HepG2 (cell line): ENCODE data around the gene FGD3. TPM values are rescaled to one million over a fixed set of nuclear protein-coding genes. Genes with fewer than 3 reads are reported as not detected.

Experiments used
- CEBPG ChIP-seq: IDR thresholded peaks from 2 replicates; pipeline ENCODE4 v1.6.1; 2016
- NFRKB ChIP-seq: fragments of 450-650 bp; IDR thresholded peaks from 2 replicates; pipeline ENCODE4 v1.6.1; 2017
- NR2F2 ChIP-seq: IDR thresholded peaks from 2 replicates; pipeline ENCODE4 v1.6.1; 2012; ENCODE audit warnings: low read depth, inconsistent platforms, borderline replicate concordance
- REPIN1 ChIP-seq: sonication (generic); formaldehyde crosslinking; IDR thresholded peaks from 2 replicates; pipeline ENCODE4 v1.8.0; 2022; ENCODE audit warnings: missing genetic modification reagents, low read depth, mild to moderate bottlenecking, borderline replicate concordance
- SIX4 ChIP-seq: sonication (generic); formaldehyde crosslinking; IDR thresholded peaks from 2 replicates; pipeline ENCODE4 v1.4.0; 2020; ENCODE audit warnings: missing genetic modification reagents
- SNRNP70 ChIP-seq: fragments of 200-400 bp; formaldehyde crosslinking; IDR thresholded peaks from 2 replicates; pipeline ENCODE4 v1.6.1; 2017; ENCODE audit warnings: mild to moderate bottlenecking, low read depth, low read length, moderate library complexity
- STAG1 ChIP-seq: sonication (generic); formaldehyde crosslinking; IDR thresholded peaks from 2 replicates; pipeline ENCODE4 v1.4.0; 2020; ENCODE audit warnings: missing genetic modification reagents
- TGIF2 ChIP-seq: IDR thresholded peaks from 2 replicates; pipeline ENCODE4 v1.6.1; 2016; ENCODE audit warnings: control low read depth, missing compliant biosample characterization
- ZMYM4 ChIP-seq: sonication (generic); formaldehyde crosslinking; IDR thresholded peaks from 2 replicates; pipeline ENCODE4 v1.8.1; 2023; ENCODE audit warnings: mild to moderate bottlenecking, missing genetic modification reagents
- ZNF10 ChIP-seq: sonication (generic); formaldehyde crosslinking; IDR thresholded peaks from 2 replicates; pipeline ENCODE4 v1.4.0; 2020; ENCODE audit warnings: mild to moderate bottlenecking, low read depth, missing genetic modification reagents, borderline replicate concordance
- ZNF24 ChIP-seq: fragments of 450-650 bp; IDR thresholded peaks from 2 replicates; pipeline ENCODE4 v1.6.1; 2017; ENCODE audit warnings: antibody characterized with exemption, mild to moderate bottlenecking
- ZNF331 ChIP-seq: sonication (generic); formaldehyde crosslinking; IDR thresholded peaks from 2 replicates; pipeline ENCODE4 v1.4.0; 2020; ENCODE audit warnings: missing genetic modification reagents
- ZNF33B ChIP-seq: sonication (generic); formaldehyde crosslinking; IDR thresholded peaks from 2 replicates; pipeline ENCODE4 v1.5.1; 2020; ENCODE audit warnings: mild to moderate bottlenecking, missing genetic modification reagents
- ZNF543 ChIP-seq: sonication (generic); formaldehyde crosslinking; IDR thresholded peaks from 2 replicates; pipeline ENCODE4 v1.4.0; 2020; ENCODE audit warnings: mild to moderate bottlenecking, missing genetic modification reagents
- ZNF605 ChIP-seq: sonication (generic); formaldehyde crosslinking; IDR thresholded peaks from 2 replicates; pipeline ENCODE4 v1.8.0; 2022; ENCODE audit warnings: mild to moderate bottlenecking, missing genetic modification reagents
- ZNF775 ChIP-seq: sonication (generic); formaldehyde crosslinking; IDR thresholded peaks from 2 replicates; pipeline ENCODE4 v1.4.0; 2020; ENCODE audit warnings: missing genetic modification reagents, mild to moderate bottlenecking, moderate library complexity, borderline replicate concordance
- polyA plus RNA-seq, 8 experiments: library from polyadenylated mRNA; depleted of rRNA in 3 of 8; stranded (reverse) in 7 of 8; unstranded in 1 of 8; fragments of >200 nt; fragmentation: Illumina TruSeq in 4 of 8; extraction: Trizol in 4 of 8; gene quantifications; 2 replicates each; pipeline versions ENCODE4 v1.2.1 to v1.2.3, GENCODE V29; 2011 to 2016; ENCODE audit warnings: low read depth in 4 of 8, missing spikeins in 1 of 8, mixed read lengths in 1 of 8; ENCODE audit not compliant: insufficient read depth in 1 of 8
- total RNA-seq, 5 experiments: library from RNA; depleted of rRNA; stranded (reverse); fragments of >200 nt; fragmentation: Illumina TruSeq; extraction: Trizol; gene quantifications; 2 replicates each; pipeline ENCODE4 v1.2.3, GENCODE V29; 2016; ENCODE audit warnings: low read depth in 1 of 5
- TF ChIP-seq, protein P1 (sequence below): sonication (generic); formaldehyde crosslinking; IDR thresholded peaks from 2 replicates; pipeline ENCODE4 v1.4.0; 2020; ENCODE audit warnings: missing genetic modification reagents, low read depth, mild to moderate bottlenecking, borderline replicate concordance
- TF ChIP-seq, protein P2 (sequence below): sonication (generic); formaldehyde crosslinking; IDR thresholded peaks from 2 replicates; pipeline ENCODE4 v1.5.0; 2020; ENCODE audit warnings: missing genetic modification reagents
- TF ChIP-seq, protein P3 (sequence below): sonication (generic); formaldehyde crosslinking; IDR thresholded peaks from 2 replicates; pipeline ENCODE4 v1.4.0; 2020; ENCODE audit warnings: missing genetic modification reagents
- TF ChIP-seq, protein P4 (sequence below): sonication (generic); formaldehyde crosslinking; IDR thresholded peaks from 2 replicates; pipeline ENCODE4 v1.4.0; 2020; ENCODE audit warnings: mild to moderate bottlenecking, missing genetic modification reagents
- TF ChIP-seq, protein P5 (sequence below), 2 experiments: sonication (generic) in 1 of 2; formaldehyde crosslinking in 1 of 2; IDR thresholded peaks; 2 replicates each; pipeline versions ENCODE4 v1.4.0 to v1.6.1; 2016 to 2020; ENCODE audit warnings: borderline replicate concordance in 1 of 2, low read depth in 1 of 2, mild to moderate bottlenecking in 1 of 2, missing genetic modification reagents in 1 of 2

FGD3 gene
- total and polyA plus RNA-seq, 2 of the 13 experiments (the other 11 are each of a cell fraction or from before 2014, with no cell fraction given) = 0.53 to 1.1 TPM

DNA sequence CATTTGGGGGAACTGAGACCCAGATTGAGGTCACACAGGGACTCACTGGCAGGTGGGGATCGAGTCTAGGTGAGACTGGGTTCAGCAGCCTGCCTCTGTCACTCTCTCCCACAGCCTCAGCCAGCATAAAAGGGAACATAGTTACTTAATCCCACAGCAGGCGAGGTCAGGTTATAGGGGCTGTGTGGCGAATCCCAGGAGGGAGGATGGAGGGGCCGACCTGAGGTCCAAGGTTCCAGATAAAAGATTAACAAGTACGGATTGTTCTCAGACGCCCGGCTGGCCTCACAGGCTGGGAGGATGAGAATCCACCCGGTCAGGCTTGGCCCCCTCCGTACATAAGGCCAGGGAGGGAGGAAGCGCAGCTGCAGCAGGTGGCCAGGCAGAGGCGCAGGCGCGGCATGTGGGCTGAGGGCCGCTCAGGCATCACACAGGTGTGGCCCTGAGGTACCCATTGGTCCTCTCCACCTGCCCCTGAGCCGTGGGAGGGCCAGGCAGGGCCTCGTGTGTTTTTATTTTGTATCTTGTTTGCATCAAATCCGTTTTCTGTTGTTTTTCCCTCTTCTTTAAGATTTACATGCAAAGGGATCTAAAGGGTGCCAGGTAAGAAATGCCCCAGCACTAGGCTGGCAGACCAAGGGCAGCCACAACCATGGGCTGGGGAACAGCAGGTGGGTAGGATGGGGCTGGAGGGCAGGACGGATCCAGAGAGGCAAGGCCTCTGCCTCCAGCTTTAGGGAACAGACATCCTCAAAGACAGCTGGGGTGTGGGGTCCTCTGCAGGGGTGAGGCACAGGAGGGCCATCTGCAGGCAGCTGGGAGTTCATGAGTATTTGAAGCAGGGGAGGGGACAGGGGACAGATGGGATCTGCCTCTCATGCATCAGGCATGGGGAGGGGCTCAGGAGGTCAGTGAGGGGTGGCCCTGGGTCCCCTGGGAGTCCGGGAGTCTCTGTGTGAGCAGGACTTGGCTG is 114.8 kb downstream of the FGD3 start (continued):
- TF ChIP-seq ZNF24 (no peak), ZNF33B (0 out of 2 replicates have a peak, but pooled peaks have one; percentile 33), ZNF605 (CRISPR knock-in tag) (peak; percentile 88; the same call in 1 of the 2 replicates), ZNF331 (CRISPR knock-in tag) (peak; percentile 98), TGIF2 (CRISPR knock-in tag) (no peak), ZNF775 (CRISPR knock-in tag) (no peak), SIX4 (CRISPR knock-in tag) (no peak), CEBPG (CRISPR knock-in tag) (peak; percentile 66), REPIN1 (CRISPR knock-in tag) (peak; percentile 67), NFRKB (no peak), ZNF10 (no peak), ZMYM4 (peak; percentile 60), ZNF543 (CRISPR knock-in tag) (no peak), NR2F2 (no peak), SNRNP70 (no peak), STAG1 (CRISPR knock-in tag) (peak; percentile 45)
- TF ChIP-seq, protein P1, sequence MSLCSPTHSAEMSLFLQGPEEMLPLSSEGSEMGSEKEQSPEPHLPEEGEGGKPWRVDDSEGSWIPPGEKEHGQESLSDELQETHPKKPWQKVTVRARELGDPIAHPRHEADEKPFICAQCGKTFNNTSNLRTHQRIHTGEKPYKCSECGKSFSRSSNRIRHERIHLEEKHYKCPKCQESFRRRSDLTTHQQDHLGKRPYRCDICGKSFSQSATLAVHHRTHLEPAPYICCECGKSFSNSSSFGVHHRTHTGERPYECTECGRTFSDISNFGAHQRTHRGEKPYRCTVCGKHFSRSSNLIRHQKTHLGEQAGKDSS (CRISPR knock-in tag) = 0 out of 2 replicates have a peak, but pooled peaks have one; percentile 61
- TF ChIP-seq, protein P2, sequence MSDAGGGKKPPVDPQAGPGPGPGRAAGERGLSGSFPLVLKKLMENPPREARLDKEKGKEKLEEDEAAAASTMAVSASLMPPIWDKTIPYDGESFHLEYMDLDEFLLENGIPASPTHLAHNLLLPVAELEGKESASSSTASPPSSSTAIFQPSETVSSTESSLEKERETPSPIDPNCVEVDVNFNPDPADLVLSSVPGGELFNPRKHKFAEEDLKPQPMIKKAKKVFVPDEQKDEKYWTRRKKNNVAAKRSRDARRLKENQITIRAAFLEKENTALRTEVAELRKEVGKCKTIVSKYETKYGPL (CRISPR knock-in tag) = no peak
- TF ChIP-seq, protein P3, sequence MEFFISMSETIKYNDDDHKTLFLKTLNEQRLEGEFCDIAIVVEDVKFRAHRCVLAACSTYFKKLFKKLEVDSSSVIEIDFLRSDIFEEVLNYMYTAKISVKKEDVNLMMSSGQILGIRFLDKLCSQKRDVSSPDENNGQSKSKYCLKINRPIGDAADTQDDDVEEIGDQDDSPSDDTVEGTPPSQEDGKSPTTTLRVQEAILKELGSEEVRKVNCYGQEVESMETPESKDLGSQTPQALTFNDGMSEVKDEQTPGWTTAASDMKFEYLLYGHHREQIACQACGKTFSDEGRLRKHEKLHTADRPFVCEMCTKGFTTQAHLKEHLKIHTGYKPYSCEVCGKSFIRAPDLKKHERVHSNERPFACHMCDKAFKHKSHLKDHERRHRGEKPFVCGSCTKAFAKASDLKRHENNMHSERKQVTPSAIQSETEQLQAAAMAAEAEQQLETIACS (CRISPR knock-in tag) = no peak
- TF ChIP-seq, protein P4, sequence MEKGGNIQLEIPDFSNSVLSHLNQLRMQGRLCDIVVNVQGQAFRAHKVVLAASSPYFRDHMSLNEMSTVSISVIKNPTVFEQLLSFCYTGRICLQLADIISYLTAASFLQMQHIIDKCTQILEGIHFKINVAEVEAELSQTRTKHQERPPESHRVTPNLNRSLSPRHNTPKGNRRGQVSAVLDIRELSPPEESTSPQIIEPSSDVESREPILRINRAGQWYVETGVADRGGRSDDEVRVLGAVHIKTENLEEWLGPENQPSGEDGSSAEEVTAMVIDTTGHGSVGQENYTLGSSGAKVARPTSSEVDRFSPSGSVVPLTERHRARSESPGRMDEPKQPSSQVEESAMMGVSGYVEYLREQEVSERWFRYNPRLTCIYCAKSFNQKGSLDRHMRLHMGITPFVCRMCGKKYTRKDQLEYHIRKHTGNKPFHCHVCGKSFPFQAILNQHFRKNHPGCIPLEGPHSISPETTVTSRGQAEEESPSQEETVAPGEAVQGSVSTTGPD (CRISPR knock-in tag) = no peak
- TF ChIP-seq, protein P5, sequence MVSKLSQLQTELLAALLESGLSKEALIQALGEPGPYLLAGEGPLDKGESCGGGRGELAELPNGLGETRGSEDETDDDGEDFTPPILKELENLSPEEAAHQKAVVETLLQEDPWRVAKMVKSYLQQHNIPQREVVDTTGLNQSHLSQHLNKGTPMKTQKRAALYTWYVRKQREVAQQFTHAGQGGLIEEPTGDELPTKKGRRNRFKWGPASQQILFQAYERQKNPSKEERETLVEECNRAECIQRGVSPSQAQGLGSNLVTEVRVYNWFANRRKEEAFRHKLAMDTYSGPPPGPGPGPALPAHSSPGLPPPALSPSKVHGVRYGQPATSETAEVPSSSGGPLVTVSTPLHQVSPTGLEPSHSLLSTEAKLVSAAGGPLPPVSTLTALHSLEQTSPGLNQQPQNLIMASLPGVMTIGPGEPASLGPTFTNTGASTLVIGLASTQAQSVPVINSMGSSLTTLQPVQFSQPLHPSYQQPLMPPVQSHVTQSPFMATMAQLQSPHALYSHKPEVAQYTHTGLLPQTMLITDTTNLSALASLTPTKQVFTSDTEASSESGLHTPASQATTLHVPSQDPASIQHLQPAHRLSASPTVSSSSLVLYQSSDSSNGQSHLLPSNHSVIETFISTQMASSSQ (IDR thresholded peaks at IDR 0.05; ENCODE audit: low read depth) = peak; percentile 66; the same call in 1 of the 2 replicates
- TF ChIP-seq, protein P5 (CRISPR knock-in tag; IDR thresholded peaks at IDR 0.05; ENCODE audit: borderline replicate concordance) = peak; percentile 85; the same call in 1 of the 2 replicates
